HG03045 (cell line): ENCODE results near the gene GREB1L.

Source experiments
- ATAC-seq: cut with Tn5 transposase; IDR thresholded peaks from one replicate; pipeline ENCODE4 v1.9.1; 2021; ENCODE audit warnings: mild to moderate bottlenecking, moderate library complexity; ENCODE audit not compliant: unreplicated experiment

The GREB1L gene

DNA sequence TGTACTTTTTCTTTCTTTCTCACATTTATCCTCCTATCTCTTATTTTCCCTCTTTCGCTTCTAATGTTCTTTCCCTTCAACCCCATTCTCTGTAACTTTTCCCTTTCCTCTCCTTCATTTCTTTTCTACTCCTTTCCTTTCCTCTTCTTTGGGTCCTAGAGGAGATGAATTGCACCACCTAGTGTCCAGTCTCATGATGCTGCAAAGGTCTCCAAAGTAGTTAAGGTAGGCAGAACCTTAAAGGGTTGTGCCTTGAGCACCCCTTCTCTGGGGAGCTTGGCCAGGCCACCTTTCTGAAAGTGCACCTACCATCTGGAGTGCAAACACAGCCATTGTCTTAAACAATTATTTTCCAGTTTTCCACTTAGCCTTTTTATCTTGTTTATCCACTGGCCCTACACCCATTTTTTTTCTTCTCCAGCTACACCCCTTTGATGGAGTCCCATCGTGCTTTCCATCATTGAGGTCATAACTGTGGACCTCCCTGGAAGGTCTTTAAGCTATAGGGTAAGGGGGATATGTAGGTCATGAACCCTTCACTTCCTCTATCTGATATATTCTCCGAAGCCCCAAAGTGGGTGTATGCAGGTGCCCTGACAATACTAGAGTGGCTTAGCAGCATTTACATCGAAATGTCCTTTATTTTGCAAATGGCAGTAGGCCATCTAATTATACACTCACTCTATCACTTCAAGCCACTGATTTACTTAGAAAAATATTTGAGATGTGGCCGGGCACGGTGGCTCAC, 202.6 kb downstream of the GREB1L start:
- ATAC-seq: no peak

DNA sequence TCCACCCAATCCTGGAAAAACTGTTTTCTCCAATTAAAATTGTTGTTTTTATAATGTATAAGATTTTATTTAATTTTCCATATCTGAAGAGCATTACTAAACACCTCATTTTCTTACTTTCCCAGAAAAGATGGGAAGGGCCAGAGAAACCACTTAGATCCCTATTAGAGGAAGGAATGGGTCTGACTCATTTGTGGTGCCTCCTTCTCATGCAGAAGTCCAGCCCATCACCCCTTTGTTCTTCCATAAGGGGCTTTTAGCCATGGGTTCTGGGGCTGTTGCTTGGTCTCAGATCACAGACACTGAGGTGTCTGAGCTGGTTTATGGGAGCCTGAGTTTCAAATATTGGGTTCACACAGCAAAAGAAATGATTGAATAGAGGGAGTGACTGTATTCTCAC, 206.3 kb downstream of the GREB1L start:
- ATAC-seq: no peak

- no peak for ATAC-seq
Observed at GRCh38 chr18:21449367-21450290, 207.6 kb downstream of the GREB1L start.

GRCh38 chr18:21450503-21450902, 208.5 kb downstream of the GREB1L start:
- no peak for ATAC-seq

DNA sequence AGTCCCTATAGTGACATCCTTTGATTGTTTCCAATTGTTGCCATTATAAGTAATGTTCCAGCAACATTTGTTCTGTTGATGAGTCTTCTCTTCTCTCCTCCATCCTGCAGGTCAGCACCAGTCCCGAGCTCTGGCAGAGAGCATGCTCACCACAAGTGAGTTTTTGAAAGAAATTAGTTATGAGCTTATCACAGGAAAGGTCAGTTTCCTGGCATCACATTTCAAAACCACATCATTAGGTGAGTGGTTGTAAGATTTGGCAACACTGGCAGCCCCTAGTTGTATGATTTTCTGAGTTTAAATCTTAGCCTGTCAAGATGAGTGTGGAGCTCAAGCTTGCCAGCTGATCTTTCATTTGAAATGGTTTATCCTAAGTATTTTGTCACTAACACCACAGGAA, 208.9 kb downstream of the GREB1L start:
- no peak for ATAC-seq

DNA sequence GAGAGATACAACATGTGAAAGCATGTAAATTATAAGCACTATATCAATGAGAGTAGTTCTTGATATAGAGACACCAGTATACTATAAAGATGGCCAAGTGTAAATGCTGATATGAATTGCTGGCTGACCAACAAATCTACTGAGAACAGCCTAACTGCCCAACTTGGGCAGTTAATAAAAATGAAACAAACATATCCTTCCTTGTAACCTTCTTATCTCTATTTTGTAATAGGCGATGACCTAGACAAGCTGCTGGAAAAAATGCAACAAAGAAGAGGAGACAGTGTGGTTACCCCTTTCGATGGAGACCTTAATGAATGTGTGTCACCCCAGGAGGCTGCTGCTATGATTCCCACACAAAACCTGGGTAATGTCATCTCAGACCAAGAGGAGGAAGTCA, 209.8 kb downstream of the GREB1L start:
- ATAC-seq: no peak

DNA sequence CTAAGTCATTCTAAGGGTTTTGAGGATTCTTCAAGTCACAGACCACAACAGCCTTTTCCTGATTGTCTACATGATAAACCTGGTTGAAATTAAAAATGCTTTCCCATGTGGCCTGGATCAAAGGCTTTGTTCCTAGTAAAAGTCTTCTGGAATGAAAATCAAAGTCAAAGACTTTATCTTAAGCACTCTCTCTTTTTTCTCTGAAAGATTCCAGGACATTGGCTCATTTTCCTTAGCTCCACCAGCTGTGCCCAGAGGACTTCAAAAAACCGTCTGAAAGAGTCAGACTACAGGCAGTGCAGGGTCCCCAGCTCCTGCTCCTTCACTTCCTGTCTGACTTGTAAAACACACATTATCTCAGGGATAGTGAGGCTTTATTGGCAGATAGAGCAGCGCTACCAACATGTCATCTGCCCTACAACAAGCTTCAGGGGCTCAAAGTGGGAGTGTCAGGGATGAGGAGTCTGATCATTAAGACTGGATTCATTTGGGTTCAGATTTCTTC, 210.3 kb downstream of the GREB1L start:
- no peak for ATAC-seq

DNA sequence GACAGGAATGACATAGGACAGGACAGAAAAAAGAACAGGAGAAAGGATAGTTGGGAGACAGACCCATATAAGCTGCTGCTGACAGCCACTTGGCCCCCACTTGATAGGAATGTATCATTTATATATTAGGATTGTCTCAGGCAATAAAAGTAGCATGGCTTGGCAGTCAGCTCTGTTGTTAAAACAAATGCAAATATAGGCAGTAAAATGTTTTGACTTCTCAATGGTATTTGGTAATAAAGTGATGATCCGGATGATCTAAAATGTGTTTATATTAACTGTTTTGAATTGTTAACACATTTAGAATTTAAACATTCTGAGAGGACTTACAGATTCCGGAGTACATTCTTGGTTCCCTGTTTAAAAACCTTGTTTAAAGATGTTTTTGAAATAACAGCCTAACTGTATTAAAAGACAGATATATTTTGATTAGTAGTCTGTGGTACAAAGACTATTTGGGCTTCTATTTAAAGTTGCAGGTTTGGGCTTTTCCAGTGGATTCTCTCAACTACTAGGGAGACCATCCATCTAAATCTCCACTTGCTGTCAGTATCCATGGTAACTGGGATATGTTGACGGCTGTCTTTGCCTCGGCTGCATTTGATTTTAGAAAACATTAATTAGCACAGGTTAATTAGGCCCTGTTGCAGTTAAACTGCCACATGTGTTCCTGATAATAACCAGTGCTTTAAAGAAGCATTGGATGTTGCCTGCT, 210.9 kb downstream of the GREB1L start:
- ATAC-seq: no peak

GRCh38 chr18:21453511-21453901, 211.5 kb downstream of the GREB1L start:
- ATAC-seq: no peak

DNA sequence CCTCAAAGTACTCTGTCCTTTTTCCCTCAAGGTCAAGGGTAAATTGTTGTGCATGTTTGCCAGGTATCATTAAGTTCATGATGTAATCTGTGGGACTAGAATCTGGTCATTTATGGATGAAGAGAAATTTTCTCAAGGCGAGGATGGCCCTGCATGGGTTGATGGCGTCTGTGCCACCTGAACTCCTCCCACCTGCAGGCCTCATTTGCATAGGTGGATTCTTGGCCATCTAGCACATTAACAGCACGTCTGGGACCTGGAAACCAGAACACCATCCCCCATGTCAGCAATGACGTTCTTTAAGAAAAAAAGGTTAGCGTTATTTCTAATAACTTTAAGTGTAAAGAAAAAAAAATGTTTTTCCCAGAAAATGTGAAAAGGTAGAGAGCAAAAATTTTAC, 212.7 kb downstream of the GREB1L start:
- ATAC-seq: no peak

- ATAC-seq: no peak
Observed at GRCh38 chr18:21456428-21457178, 214.6 kb downstream of the GREB1L start.

GRCh38 chr18:21457179-21457535, 215.1 kb downstream of the GREB1L start:
- ATAC-seq: no peak

DNA sequence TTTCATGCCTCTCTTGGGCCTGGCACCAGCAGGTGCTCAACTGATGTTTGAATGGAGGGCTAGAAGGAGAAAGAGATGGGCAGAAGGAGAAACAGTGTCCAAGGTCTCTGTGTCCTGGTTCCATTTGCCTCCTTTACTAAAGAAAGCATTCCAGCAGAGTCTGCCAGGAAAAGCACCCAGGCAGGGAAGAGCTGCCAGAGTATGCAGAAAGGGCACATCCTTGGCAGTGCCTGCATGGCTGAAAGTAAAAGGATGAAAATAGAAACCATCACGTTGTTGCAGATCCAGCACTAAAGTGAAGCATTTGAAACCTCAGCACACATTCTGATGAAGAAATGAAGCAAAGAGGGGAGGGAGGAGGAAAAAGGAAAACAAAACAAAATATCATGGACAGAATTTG, 216.3 kb downstream of the GREB1L start:
- no peak for ATAC-seq

DNA sequence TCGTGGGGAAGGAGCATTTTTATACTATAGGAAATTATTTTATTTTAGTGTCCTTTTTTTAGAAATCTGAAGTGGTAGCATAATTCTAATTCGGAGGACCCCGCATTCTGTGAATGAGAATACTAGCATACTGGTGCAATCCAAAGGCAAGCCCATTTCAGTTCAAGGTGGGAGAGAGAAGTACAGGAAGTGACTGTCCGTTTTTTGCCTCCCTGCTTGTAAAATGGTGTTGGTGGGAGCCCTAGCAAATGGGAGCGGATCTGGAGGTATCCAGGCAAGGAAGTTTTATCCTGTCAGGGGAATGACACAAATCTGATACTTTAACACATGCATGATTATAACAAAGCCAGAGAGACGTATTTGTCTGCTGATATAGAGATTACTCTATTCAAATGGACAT, 216.8 kb downstream of the GREB1L start:
- ATAC-seq: no peak

GRCh38 chr18:21459706-21460286, 217.8 kb downstream of the GREB1L start:
- no peak for ATAC-seq

- no peak for ATAC-seq
Observed at GRCh38 chr18:21461460-21461859, 219.4 kb downstream of the GREB1L start.

- no peak for ATAC-seq
Observed at GRCh38 chr18:21463718-21464117, 221.7 kb downstream of the GREB1L start.

DNA sequence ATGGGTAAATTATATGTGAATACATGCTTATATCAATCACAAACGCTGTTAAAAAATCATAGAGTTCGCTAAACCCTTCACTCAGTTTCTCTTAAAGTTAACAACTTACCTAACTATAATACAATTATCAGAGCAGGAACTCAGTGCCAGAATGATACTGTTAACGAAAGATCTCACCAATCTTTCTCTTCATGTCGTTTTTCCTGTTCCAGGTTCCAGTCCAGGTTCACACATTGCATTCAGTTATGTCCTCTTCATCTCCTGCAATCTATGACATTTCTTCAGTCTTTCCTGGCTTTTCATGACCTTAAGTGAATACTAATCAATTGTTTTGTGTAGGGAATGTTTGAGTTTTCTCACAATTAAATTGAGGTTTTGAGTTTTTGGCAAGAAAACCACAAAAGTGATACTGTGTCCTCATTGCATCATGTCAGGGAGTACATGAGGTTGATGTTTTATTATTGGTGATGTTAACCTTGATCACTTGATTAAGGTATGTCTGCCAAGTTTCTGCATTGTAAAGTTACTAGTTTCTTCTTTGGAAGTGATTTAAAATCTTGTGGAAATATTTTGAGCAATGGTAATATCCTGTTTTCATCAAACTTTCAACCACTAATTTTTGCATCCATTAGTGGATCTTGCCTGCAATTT, 226.6 kb downstream of the GREB1L start:
- no peak for ATAC-seq

GRCh38 chr18:21472741-21473140, 230.7 kb downstream of the GREB1L start:
- ATAC-seq: no peak

DNA sequence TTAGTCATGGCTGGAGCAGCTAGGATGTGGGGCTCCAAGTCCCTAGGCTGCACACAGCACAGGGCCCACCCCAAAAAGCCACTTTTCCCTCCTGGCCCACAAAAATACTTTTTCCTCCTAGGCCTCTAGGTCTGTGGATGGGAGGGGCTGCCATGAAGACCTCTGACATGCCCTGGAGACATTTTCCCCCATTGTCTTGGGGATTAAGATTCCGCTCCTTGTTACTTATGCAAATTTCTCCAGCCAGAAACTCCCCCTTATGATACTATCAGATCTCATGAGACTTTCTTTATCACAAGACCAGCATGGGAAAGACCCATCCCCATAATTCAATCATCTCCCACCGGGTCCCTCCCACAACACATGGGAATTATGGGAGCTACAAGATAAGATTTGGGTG, 232.6 kb downstream of the GREB1L start:
- no peak for ATAC-seq
